Measurements from ENCODE around the gene PGBD2.

- TF ChIP-seq CTCF (IDR thresholded peaks at IDR 0.05) (no peak), POLR2A (IDR thresholded peaks at IDR 0.05) (no peak)
Observed at GRCh38 chr1:248885646-248886045, 20.4 kb upstream of the PGBD2 start.

All from uterus (tissue), 2 donors.